ENCODE data around the gene HYAL2.

- TF ChIP-seq, protein P1, sequence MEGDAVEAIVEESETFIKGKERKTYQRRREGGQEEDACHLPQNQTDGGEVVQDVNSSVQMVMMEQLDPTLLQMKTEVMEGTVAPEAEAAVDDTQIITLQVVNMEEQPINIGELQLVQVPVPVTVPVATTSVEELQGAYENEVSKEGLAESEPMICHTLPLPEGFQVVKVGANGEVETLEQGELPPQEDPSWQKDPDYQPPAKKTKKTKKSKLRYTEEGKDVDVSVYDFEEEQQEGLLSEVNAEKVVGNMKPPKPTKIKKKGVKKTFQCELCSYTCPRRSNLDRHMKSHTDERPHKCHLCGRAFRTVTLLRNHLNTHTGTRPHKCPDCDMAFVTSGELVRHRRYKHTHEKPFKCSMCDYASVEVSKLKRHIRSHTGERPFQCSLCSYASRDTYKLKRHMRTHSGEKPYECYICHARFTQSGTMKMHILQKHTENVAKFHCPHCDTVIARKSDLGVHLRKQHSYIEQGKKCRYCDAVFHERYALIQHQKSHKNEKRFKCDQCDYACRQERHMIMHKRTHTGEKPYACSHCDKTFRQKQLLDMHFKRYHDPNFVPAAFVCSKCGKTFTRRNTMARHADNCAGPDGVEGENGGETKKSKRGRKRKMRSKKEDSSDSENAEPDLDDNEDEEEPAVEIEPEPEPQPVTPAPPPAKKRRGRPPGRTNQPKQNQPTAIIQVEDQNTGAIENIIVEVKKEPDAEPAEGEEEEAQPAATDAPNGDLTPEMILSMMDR (IDR thresholded peaks at IDR 0.05): no peak
- TF ChIP-seq POLR2A (IDR thresholded peaks at IDR 0.05; ENCODE audit: low read depth) (no peak), POLR2AphosphoS5 (IDR thresholded peaks at IDR 0.05) (no peak), EP300 (IDR thresholded peaks at IDR 0.05) (no peak)
These were observed 35.3 kb downstream of the HYAL2 start for GRCh38 chr3:50287262-50287661.
